Lung (tissue), 12 donors: ENCODE data around the gene RIOK3. TPM values are rescaled to one million over a fixed set of nuclear protein-coding genes. Genes with fewer than 3 reads are reported as not detected.
A peak's percentile ranks its signal among the peaks of the same experiment; 100 is the strongest.

ENCODE experiments used
- ATAC-seq: fragments of 200-7000 bp; cut with Tn5 transposase; one replicate; pipeline ENCODE4 v1.9.1; 2020; ENCODE audit warnings: moderate number of reproducible peaks; ENCODE audit not compliant: insufficient read depth, low FRiP score
- DNase-seq, 3 donors: peaks; one replicate each; pipeline ENCODE4 v3.0.0-alpha.2; 2013 to 2017
- H3K27ac ChIP-seq, 2 donors: one replicate each; pipeline ENCODE4 v1.5.1; 2013; ENCODE audit warnings: mild to moderate bottlenecking in 2 of 2, moderate library complexity in 2 of 2, control low read depth in 1 of 2, inconsistent platforms in 1 of 2, low read depth in 1 of 2, low read length in 1 of 2
- H3K27me3 ChIP-seq, 3 donors: one replicate each; pipeline ENCODE4 v1.5.1; 2013; ENCODE audit warnings: low read length in 2 of 3; ENCODE audit not compliant: control insufficient read depth in 3 of 3, insufficient read depth in 3 of 3
- H3K36me3 ChIP-seq, 4 donors: one replicate each; pipeline ENCODE4 v1.5.1; 2013; ENCODE audit warnings: low read length in 4 of 4, mild to moderate bottlenecking in 1 of 4, moderate library complexity in 1 of 4; ENCODE audit not compliant: control insufficient read depth in 4 of 4, insufficient read depth in 4 of 4
- H3K4me1 ChIP-seq, 5 donors: one replicate each; pipeline ENCODE4 v1.5.1; 2013; ENCODE audit warnings: low read length in 5 of 5, mild to moderate bottlenecking in 2 of 5, moderate library complexity in 1 of 5; ENCODE audit not compliant: control insufficient read depth in 5 of 5, insufficient read depth in 5 of 5
- H3K4me3 ChIP-seq: one replicate; pipeline ENCODE4 v1.5.1; 2013; ENCODE audit warnings: mild to moderate bottlenecking, control low read depth, moderate library complexity
- H3K9ac ChIP-seq, 2 donors: one replicate each; pipeline ENCODE4 v1.5.1; 2013; ENCODE audit warnings: low read length in 2 of 2, control low read depth in 1 of 2; ENCODE audit not compliant: insufficient read depth in 1 of 2
- H3K9me3 ChIP-seq, 4 donors: one replicate each; pipeline ENCODE4 v1.5.1; 2013; ENCODE audit warnings: low read length in 3 of 4, mild to moderate bottlenecking in 1 of 4, moderate library complexity in 1 of 4; ENCODE audit not compliant: control insufficient read depth in 4 of 4, insufficient read depth in 3 of 4
- WGBS, 2 donors: extraction: QIAGEN DNeasy Blood & Tissue Kit; methylation state at CpG; one replicate each; pipeline ENCODE4 v1.1.7; 2013; 5-methylcytosine and 5-hydroxymethylcytosine counted together
- polyA plus RNA-seq, 2 donors: library from polyadenylated mRNA; stranded (reverse); fragments of 200-250 nt; gene quantifications; one replicate each; pipeline ENCODE4 v1.2.1, GENCODE V29; 2013
- total RNA-seq, 2 donors: library from RNA; depleted of rRNA in 1 of 2; stranded (reverse); fragments of >200 nt in 1 of 2; gene quantifications; one replicate each; pipeline ENCODE4 v1.2.1, GENCODE V29; 2014 to 2021
- TF ChIP-seq, protein P1 (sequence below): IDR thresholded peaks from 2 replicates; pipeline ENCODE4 v1.5.1; 2012; ENCODE audit warnings: mild to moderate bottlenecking; ENCODE audit errors: control extremely low read depth, extremely low read depth
- donor health status: control.
- donor health status: control.
- donor health status: Bipolar disorder and iron deficiency.
- donor health status: healthy.
- donor health status: DM: yes; HTN: yes; CAD: no.

RIOK3 gene
- total and polyA plus RNA-seq, 4 donors = 35.6 to 83.0 (median 54.2) TPM

- H3K36me3 ChIP-seq = peaks cover 40 to 59% (median 58%) of the 10 kb centered on the region in 4 donors
- ATAC-seq (peak; percentile 54), DNase-seq (no peak)
- 79 to 81% methylated on average over 20 of the region's 20 CpGs for WGBS, 2 donors
- no peak overlapping the region for H3K4me3 ChIP-seq
- TF ChIP-seq, protein P1, sequence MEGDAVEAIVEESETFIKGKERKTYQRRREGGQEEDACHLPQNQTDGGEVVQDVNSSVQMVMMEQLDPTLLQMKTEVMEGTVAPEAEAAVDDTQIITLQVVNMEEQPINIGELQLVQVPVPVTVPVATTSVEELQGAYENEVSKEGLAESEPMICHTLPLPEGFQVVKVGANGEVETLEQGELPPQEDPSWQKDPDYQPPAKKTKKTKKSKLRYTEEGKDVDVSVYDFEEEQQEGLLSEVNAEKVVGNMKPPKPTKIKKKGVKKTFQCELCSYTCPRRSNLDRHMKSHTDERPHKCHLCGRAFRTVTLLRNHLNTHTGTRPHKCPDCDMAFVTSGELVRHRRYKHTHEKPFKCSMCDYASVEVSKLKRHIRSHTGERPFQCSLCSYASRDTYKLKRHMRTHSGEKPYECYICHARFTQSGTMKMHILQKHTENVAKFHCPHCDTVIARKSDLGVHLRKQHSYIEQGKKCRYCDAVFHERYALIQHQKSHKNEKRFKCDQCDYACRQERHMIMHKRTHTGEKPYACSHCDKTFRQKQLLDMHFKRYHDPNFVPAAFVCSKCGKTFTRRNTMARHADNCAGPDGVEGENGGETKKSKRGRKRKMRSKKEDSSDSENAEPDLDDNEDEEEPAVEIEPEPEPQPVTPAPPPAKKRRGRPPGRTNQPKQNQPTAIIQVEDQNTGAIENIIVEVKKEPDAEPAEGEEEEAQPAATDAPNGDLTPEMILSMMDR = no peak
- H3K9ac ChIP-seq = no peak overlapping the region
- peak overlapping the region in 1 of 2 donors; percentile 73 for H3K27ac ChIP-seq
- H3K9me3 ChIP-seq = no peaks in the 10 kb centered on the region
- peaks cover 0 to 4% (median 0%) of the 10 kb centered on the region in 5 donors for H3K4me1 ChIP-seq
- H3K27me3 ChIP-seq = no peaks in the 10 kb centered on the region
Measured at GRCh38 chr18:23528580-23529472, 75.7 kb downstream of the RIOK3 start.

GRCh38 chr18:23529604-23530003 is 76.5 kb downstream of the RIOK3 start:
- WGBS, 2 donors = 90 to 95% methylated on average over 3 of the region's 3 CpGs
- Histone ChIP-seq H3K4me1 (peaks cover 0 to 4% (median 0%) of the 10 kb centered on the region in 5 donors), H3K27ac (no peak overlapping the region), H3K27me3 (no peaks in the 10 kb centered on the region), H3K9ac (no peak overlapping the region), H3K9me3 (no peaks in the 10 kb centered on the region), H3K4me3 (no peak overlapping the region), H3K36me3 (peaks cover 36 to 61% (median 59%) of the 10 kb centered on the region in 4 donors)
- ATAC-seq = no peak
- no peak for DNase-seq
- TF ChIP-seq, protein P1 = no peak

GRCh38 chr18:23530195-23530594 is 77.1 kb downstream of the RIOK3 start:
- Histone ChIP-seq H3K4me1 (peaks cover 0 to 4% (median 0%) of the 10 kb centered on the region in 5 donors), H3K4me3 (no peak overlapping the region), H3K9me3 (no peaks in the 10 kb centered on the region), H3K9ac (no peak overlapping the region), H3K36me3 (peaks cover 40 to 62% (median 61%) of the 10 kb centered on the region in 4 donors), H3K27me3 (no peaks in the 10 kb centered on the region), H3K27ac (peak overlapping the region in 1 of 2 donors; percentile 18)
- ATAC-seq (no peak), DNase-seq (no peak)
- TF ChIP-seq, protein P1 = no peak
- WGBS, 2 donors = 69 to 83% methylated on average over 7 of the region's 7 CpGs
